ENCODE results near the gene SYT1.
"Not testable (repeated sequence)": the region's sequence is repeated elsewhere in the genome, so short reads cannot be mapped to it uniquely, and the experiment has no call there.

SYT1 gene

GRCh38 chr12:79191391-79191790 is 326.8 kb downstream of the SYT1 start:
- H3K27ac ChIP-seq = no peak overlapping the region
- TF ChIP-seq ZFX (IDR thresholded peaks at IDR 0.05; ENCODE audit: borderline replicate concordance) = no peak
- TF ChIP-seq CTCF (IDR thresholded peaks at IDR 0.05) = no peak

GRCh38 chr12:79194595-79194994 is 330.0 kb downstream of the SYT1 start:
- TF ChIP-seq CTCF (IDR thresholded peaks at IDR 0.05) (no peak), ZFX (IDR thresholded peaks at IDR 0.05; ENCODE audit: borderline replicate concordance) (no peak)

GRCh38 chr12:79199166-79199565 is 334.6 kb downstream of the SYT1 start:
- no peak overlapping the region for H3K27ac ChIP-seq
- no peak for TF ChIP-seq ZFX (IDR thresholded peaks at IDR 0.05; ENCODE audit: borderline replicate concordance)
- no peak for TF ChIP-seq CTCF (IDR thresholded peaks at IDR 0.05)

More at GRCh38 chr12:79194595-79194994, 330.0 kb downstream of the SYT1 start:
- no peak overlapping the region for H3K27ac ChIP-seq

- TF ChIP-seq CTCF (IDR thresholded peaks at IDR 0.05) (no peak), ZFX (IDR thresholded peaks at IDR 0.05; ENCODE audit: borderline replicate concordance) (no peak)
- H3K27ac ChIP-seq = no peak overlapping the region
These were observed 335.6 kb downstream of the SYT1 start for GRCh38 chr12:79200176-79200575.

GRCh38 chr12:79203058-79203647 is 338.6 kb downstream of the SYT1 start:
- TF ChIP-seq CTCF (IDR thresholded peaks at IDR 0.05) (no peak), ZFX (IDR thresholded peaks at IDR 0.05; ENCODE audit: borderline replicate concordance) (no peak)
- H3K27ac ChIP-seq = no peak overlapping the region

GRCh38 chr12:79206871-79207270 is 342.3 kb downstream of the SYT1 start:
- H3K27ac ChIP-seq = no peak overlapping the region
- no peak for TF ChIP-seq CTCF (IDR thresholded peaks at IDR 0.05)
- no peak for TF ChIP-seq ZFX (IDR thresholded peaks at IDR 0.05; ENCODE audit: borderline replicate concordance)

GRCh38 chr12:79210403-79210802 is 345.8 kb downstream of the SYT1 start:
- H3K27ac ChIP-seq = not testable (repeated sequence)

GRCh38 chr12:79217306-79217705 is 352.7 kb downstream of the SYT1 start:
- TF ChIP-seq CTCF (IDR thresholded peaks at IDR 0.05) (no peak), ZFX (IDR thresholded peaks at IDR 0.05; ENCODE audit: borderline replicate concordance) (no peak)
- H3K27ac ChIP-seq = no peak overlapping the region

Measured in 22Rv1 (cell line).